Activated CD4-positive, alpha-beta T cell treated with anti-CD3 and anti-CD28 coated beads, Interleukin-2, amount 10 ng/mL, durations not matched to agents 7 days and 5 days (primary cell): ENCODE results near the gene PTPRZ1. TPM values are rescaled to one million over a fixed set of nuclear protein-coding genes. Genes with fewer than 3 reads are reported as not detected.

ENCODE experiments used
- CTCF ChIA-PET: fragments of 350-600 bp; sonication (Branson Sonifier 250); formaldehyde crosslinking; loops from one replicate; lab custom pipeline; 2021; ENCODE audit warnings: antibody characterized with exemption; lab: Charles Lee
- POLR2A ChIA-PET: fragments of 350-600 bp; sonication (Branson Sonifier 250); formaldehyde crosslinking; loops from one replicate; lab custom pipeline; 2021; ENCODE audit warnings: antibody characterized with exemption; lab: Charles Lee
- DNase-seq: peaks from one replicate; pipeline ENCODE4 v3.0.0-alpha.2; 2020
- H3K27ac Mint-ChIP-seq: one replicate; pipeline ENCODE4 v1.8.0; 2021; ENCODE audit warnings: mild to moderate bottlenecking, moderate library complexity, mixed read lengths
- H3K27me3 Mint-ChIP-seq: one replicate; pipeline ENCODE4 v1.8.0; 2021; ENCODE audit warnings: mixed read lengths
- H3K36me3 Mint-ChIP-seq: one replicate; pipeline ENCODE4 v1.8.0; 2021; ENCODE audit warnings: low read depth, mixed read lengths
- H3K4me1 Mint-ChIP-seq: one replicate; pipeline ENCODE4 v1.8.0; 2021; ENCODE audit warnings: mixed read lengths
- H3K4me3 Mint-ChIP-seq: one replicate; pipeline ENCODE4 v1.8.0; 2021; ENCODE audit warnings: mild to moderate bottlenecking, moderate library complexity, mixed read lengths
- H3K9me3 Mint-ChIP-seq: one replicate; pipeline ENCODE4 v1.8.0; 2021; ENCODE audit warnings: mixed read lengths
- total RNA-seq, 2 experiments: library from RNA; stranded (reverse); gene quantifications; one replicate each; pipeline ENCODE4 v1.2.3, GENCODE V29; 2021

PTPRZ1 gene
- total RNA-seq, 2 experiments from 2014 or later, result not detected

DNA sequence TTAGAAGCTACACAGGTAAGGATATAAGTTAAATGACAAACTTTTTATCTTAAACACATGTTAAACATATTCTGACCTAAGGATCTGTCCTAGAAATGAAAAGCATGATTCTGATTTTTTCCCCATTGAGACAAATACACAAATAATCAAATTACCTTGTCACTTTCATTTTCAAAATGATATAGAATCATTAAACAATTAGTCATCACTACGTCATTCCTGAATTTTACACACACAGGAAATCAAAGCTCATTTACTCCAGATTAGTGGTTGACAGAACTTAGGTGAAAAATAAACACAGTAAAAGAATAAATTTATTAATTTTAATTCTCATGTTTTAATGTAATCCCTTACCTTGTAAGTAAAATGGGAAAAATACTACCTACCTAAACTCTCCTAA, 182.1 kb downstream of the PTPRZ1 start:
- H3K27me3 Mint-ChIP-seq, result no peaks in the 10 kb centered on the region
- POLR2A ChIA-PET, result no interaction called here
- no peaks in the 10 kb centered on the region for H3K9me3 Mint-ChIP-seq
- no peaks in the 10 kb centered on the region for H3K36me3 Mint-ChIP-seq
- H3K27ac Mint-ChIP-seq, result no peak overlapping the region
- no peaks in the 10 kb centered on the region for H3K4me1 Mint-ChIP-seq
- DNase-seq, result no peak
- CTCF ChIA-PET, result no interaction called here
- H3K4me3 Mint-ChIP-seq, result no peak overlapping the region

DNA sequence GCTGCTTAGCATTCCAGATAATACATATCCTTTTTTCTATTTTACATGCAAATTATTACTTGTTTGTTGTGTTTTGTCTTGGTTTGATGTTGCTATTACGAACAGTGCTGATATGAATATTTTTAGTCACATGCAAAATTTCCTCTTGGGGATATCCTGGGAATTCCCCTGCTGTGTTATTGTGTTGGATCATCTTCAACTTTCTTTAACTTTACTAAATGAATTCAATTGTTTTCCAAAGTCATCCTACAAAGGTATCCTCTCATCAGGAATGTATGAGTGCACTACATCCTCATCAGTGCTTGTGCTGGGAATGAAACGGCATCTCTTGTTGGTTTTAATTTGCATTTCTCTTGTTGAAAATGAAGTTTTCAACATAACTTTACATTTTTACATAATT, 184.0 kb downstream of the PTPRZ1 start:
- Mint-ChIP-seq H3K4me1 (no peaks in the 10 kb centered on the region), H3K27me3 (no peaks in the 10 kb centered on the region), H3K9me3 (no peaks in the 10 kb centered on the region), H3K4me3 (no peak overlapping the region), H3K36me3 (no peaks in the 10 kb centered on the region), H3K27ac (no peak overlapping the region)
- no peak for DNase-seq
- POLR2A ChIA-PET, result no interaction called here
- CTCF ChIA-PET, result no interaction called here

DNA sequence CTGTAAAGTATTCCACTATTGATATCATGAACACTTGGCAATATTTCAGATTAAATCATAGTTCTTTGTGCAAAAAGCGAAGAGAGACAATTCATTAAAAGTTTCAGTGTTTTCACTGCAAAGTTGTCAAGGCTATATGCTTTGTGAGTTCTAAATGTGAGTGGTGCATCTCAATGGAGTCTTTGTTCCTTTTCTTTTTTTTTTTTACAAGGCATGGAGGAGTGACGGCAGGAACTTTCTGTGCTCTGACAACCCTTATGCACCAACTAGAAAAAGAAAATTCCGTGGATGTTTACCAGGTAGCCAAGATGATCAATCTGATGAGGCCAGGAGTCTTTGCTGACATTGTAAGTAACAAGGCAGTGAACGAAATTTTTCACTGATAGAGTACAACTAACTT, 186.6 kb downstream of the PTPRZ1 start:
- Mint-ChIP-seq H3K27me3 (no peaks in the 10 kb centered on the region), H3K4me3 (no peak overlapping the region), H3K9me3 (no peaks in the 10 kb centered on the region), H3K27ac (no peak overlapping the region), H3K4me1 (no peaks in the 10 kb centered on the region), H3K36me3 (no peaks in the 10 kb centered on the region)
- ChIA-PET CTCF (no interaction called here), POLR2A (no interaction called here)
- DNase-seq, result no peak

DNA sequence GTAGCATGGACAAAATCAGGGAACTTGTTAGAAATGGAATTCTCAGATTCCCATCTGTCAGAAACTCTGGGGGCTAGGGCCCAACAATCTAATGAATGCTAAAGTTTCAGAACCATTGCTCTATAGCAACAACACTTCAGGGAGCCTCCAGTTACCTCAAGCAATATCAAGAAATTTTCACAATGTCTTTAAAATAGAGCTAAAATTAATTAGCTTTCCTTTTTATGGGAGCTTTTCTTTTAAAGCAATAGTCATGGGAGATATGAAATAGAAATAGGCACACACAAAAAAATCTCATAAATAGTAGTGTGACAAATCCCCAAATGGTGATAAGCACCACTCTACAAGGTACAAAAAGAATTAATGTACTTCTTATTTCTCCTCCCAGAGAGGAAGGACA, 190.2 kb downstream of the PTPRZ1 start:
- no peaks in the 10 kb centered on the region for H3K9me3 Mint-ChIP-seq
- no peak overlapping the region for H3K27ac Mint-ChIP-seq
- no peaks in the 10 kb centered on the region for H3K36me3 Mint-ChIP-seq
- H3K27me3 Mint-ChIP-seq, result no peaks in the 10 kb centered on the region
- no peaks in the 10 kb centered on the region for H3K4me1 Mint-ChIP-seq
- H3K4me3 Mint-ChIP-seq, result no peak overlapping the region
- DNase-seq, result no peak
- POLR2A ChIA-PET, result no interaction called here
- CTCF ChIA-PET, result no interaction called here

GRCh38 chr7:122064971-122065370, 192.0 kb downstream of the PTPRZ1 start:
- Mint-ChIP-seq H3K27ac (no peak overlapping the region), H3K4me1 (no peaks in the 10 kb centered on the region), H3K27me3 (no peaks in the 10 kb centered on the region), H3K9me3 (no peaks in the 10 kb centered on the region), H3K4me3 (no peak overlapping the region), H3K36me3 (no peaks in the 10 kb centered on the region)
- POLR2A ChIA-PET, result no interaction called here
- no peak for DNase-seq
- CTCF ChIA-PET, result no interaction called here

DNA sequence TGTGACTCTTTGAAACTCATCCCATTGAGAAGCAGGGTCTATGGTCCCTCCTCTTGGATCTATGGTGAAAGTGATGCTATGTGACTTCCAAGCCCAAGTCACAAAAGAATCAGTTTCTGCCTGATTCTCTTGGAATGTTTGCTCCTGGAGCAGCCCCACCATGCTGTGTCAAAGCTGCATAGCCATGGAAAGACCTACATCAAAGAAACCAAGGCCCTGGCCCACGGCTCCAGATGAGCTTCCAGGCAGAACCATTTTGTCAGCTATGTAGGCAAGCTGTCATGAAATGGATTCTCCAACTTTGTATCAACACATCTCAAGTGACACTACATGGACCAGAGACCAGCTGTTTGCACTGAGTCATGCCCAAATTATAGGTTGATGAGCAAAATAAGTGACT, 194.1 kb downstream of the PTPRZ1 start:
- H3K9me3 Mint-ChIP-seq, result no peaks in the 10 kb centered on the region
- H3K27ac Mint-ChIP-seq, result no peak overlapping the region
- H3K4me1 Mint-ChIP-seq, result no peaks in the 10 kb centered on the region
- no peaks in the 10 kb centered on the region for H3K36me3 Mint-ChIP-seq
- no peak for DNase-seq
- H3K4me3 Mint-ChIP-seq, result no peak overlapping the region
- no peaks in the 10 kb centered on the region for H3K27me3 Mint-ChIP-seq
- CTCF ChIA-PET, result no interaction called here
- POLR2A ChIA-PET, result no interaction called here

- Mint-ChIP-seq H3K27ac (no peak overlapping the region), H3K27me3 (no peaks in the 10 kb centered on the region), H3K4me1 (no peaks in the 10 kb centered on the region), H3K4me3 (no peak overlapping the region), H3K9me3 (no peaks in the 10 kb centered on the region), H3K36me3 (no peaks in the 10 kb centered on the region)
- ChIA-PET CTCF (no interaction called here), POLR2A (no interaction called here)
- DNase-seq, result no peak
These were observed 195.1 kb downstream of the PTPRZ1 start for GRCh38 chr7:122068046-122068445.

GRCh38 chr7:122068999-122069398, 196.0 kb downstream of the PTPRZ1 start:
- no peaks in the 10 kb centered on the region for H3K36me3 Mint-ChIP-seq
- no peak for DNase-seq
- H3K4me3 Mint-ChIP-seq, result no peak overlapping the region
- H3K9me3 Mint-ChIP-seq, result no peaks in the 10 kb centered on the region
- POLR2A ChIA-PET, result no interaction called here
- no peak overlapping the region for H3K27ac Mint-ChIP-seq
- no peaks in the 10 kb centered on the region for H3K27me3 Mint-ChIP-seq
- CTCF ChIA-PET, result no interaction called here
- H3K4me1 Mint-ChIP-seq, result no peaks in the 10 kb centered on the region

DNA sequence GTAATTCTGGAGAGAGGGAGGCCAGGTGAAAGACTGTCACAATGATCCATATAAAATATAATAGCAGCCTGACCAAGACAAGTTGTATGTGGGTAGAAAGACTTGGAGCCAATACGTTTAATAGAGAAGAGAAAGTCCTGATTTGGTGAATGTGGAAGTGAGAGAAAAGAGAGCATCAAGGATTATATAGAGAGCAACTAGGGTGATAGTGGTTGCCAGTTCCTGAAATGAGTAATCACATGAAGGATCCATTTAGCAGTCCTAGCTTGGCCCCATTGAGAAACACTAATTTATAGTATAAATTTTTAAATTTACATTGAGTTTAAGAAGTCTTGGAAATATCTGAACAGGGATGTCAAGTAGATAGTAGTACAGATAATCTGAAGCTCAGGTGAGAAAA, 197.1 kb downstream of the PTPRZ1 start:
- Mint-ChIP-seq H3K9me3 (no peaks in the 10 kb centered on the region), H3K4me3 (no peak overlapping the region), H3K36me3 (no peaks in the 10 kb centered on the region), H3K27me3 (no peaks in the 10 kb centered on the region), H3K4me1 (no peaks in the 10 kb centered on the region), H3K27ac (no peak overlapping the region)
- POLR2A ChIA-PET, result no interaction called here
- CTCF ChIA-PET, result no interaction called here
- DNase-seq, result no peak

GRCh38 chr7:122070834-122071233, 197.9 kb downstream of the PTPRZ1 start:
- POLR2A ChIA-PET, result interaction anchor here (0.6 kb wide), 1 partner anchor 118 kb away, joined by 3 read pairs; no protein-coding TSS in a partner anchor
- Mint-ChIP-seq H3K36me3 (no peaks in the 10 kb centered on the region), H3K4me1 (no peaks in the 10 kb centered on the region), H3K27me3 (no peaks in the 10 kb centered on the region), H3K27ac (no peak overlapping the region), H3K9me3 (no peaks in the 10 kb centered on the region), H3K4me3 (no peak overlapping the region)
- DNase-seq, result no peak
- CTCF ChIA-PET, result interaction anchor here (1.0 kb wide), 1 partner anchor 19 kb away, joined by 3 read pairs; no protein-coding TSS in a partner anchor

DNA sequence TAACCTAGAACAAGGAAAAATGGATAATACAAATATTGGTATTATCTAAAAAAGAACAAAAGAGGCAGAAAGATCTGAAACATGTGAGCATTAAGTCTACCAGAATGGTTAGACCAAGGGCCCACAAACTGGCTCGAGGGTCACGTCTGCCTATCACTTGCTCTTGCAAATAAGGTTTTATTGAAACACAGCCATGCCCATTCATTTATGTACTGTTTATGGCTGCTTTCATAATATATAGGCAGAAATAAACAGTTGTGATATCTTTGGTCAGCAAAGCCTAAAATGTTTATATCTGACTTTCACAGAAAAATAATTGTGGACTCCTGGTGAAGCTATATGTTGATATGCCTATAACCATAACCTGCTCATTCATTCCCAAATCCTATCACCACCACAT, 199.3 kb downstream of the PTPRZ1 start:
- DNase-seq, result no peak
- Mint-ChIP-seq H3K27me3 (no peaks in the 10 kb centered on the region), H3K9me3 (no peaks in the 10 kb centered on the region), H3K4me3 (no peak overlapping the region), H3K4me1 (no peaks in the 10 kb centered on the region), H3K36me3 (no peaks in the 10 kb centered on the region), H3K27ac (no peak overlapping the region)
- POLR2A ChIA-PET, result no interaction called here
- CTCF ChIA-PET, result no interaction called here

DNA sequence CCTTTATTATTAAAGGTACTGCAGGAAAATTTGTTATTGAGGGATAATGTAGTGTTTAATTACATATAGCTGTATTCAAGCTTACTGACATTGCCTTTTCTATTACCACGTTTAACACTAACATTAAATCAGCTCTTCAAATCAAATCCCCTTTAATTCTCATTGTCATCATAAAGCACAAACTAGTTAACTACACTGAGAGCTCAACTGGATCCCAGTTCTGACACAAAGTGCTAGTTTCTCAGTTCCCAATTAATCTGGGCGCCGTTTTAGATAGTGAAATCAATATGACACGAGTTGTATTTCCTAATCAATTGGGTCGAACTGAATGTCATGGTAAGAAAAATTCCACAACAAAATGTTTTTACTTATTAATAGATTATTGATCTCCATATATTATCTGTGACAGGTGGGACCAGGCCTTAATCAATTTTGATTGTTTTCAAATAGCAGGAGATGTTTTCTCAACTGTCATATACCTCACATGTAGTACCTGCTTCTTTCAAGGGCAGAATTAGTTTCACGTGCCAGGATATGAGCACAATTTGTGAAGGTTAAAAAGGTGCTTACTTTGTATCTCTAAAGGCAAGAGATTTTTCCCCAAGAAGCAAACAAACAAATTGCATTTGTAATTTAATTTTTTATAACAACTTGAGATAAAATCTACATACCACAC, 200.1 kb downstream of the PTPRZ1 start:
- Mint-ChIP-seq H3K4me1 (no peaks in the 10 kb centered on the region), H3K4me3 (no peak overlapping the region), H3K9me3 (no peaks in the 10 kb centered on the region), H3K36me3 (no peaks in the 10 kb centered on the region), H3K27ac (no peak overlapping the region), H3K27me3 (no peaks in the 10 kb centered on the region)
- ChIA-PET POLR2A (no interaction called here), CTCF (no interaction called here)
- DNase-seq, result no peak

DNA sequence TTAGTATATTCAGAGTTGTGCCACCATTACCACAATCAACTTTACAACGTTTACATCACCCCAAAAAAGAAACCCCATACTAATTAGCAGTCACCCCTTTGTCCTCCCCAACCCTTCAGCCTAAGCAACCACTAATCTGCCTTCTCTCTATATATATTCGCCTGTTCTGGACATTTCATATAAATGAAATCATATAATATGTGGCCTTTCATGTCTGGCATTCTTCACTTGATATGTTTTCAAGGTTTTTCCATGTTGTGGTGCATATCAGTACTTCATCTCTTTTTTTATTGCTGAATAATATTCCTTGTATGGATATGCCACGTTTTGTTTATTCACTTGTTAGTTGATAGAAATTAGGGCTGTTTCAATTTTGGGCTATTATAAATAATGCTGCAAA, 200.7 kb downstream of the PTPRZ1 start:
- POLR2A ChIA-PET, result no interaction called here
- CTCF ChIA-PET, result no interaction called here
- DNase-seq, result no peak
- Mint-ChIP-seq H3K4me1 (no peaks in the 10 kb centered on the region), H3K27me3 (no peaks in the 10 kb centered on the region), H3K27ac (no peak overlapping the region), H3K9me3 (no peaks in the 10 kb centered on the region), H3K36me3 (no peaks in the 10 kb centered on the region), H3K4me3 (no peak overlapping the region)

GRCh38 chr7:122082160-122082559, 209.2 kb downstream of the PTPRZ1 start:
- no peaks in the 10 kb centered on the region for H3K4me1 Mint-ChIP-seq
- CTCF ChIA-PET, result no interaction called here
- POLR2A ChIA-PET, result no interaction called here
- H3K36me3 Mint-ChIP-seq, result no peaks in the 10 kb centered on the region
- H3K9me3 Mint-ChIP-seq, result no peaks in the 10 kb centered on the region
- H3K4me3 Mint-ChIP-seq, result no peak overlapping the region
- H3K27ac Mint-ChIP-seq, result no peak overlapping the region
- no peak for DNase-seq
- no peaks in the 10 kb centered on the region for H3K27me3 Mint-ChIP-seq
